A673 (cell line): ENCODE measurements around the gene GLIS2. TPM values are rescaled to one million over a fixed set of nuclear protein-coding genes. Genes with fewer than 3 reads are reported as not detected.

Experiments
- BruUV-seq: library from RNA; stranded (reverse); fragments of 400-500 nt; replicated peaks from 2 replicates; lab custom pipeline; 2021; lab: Mats Ljungman, UMichigan
- CTCF ChIA-PET: fragments of 300-600 bp; sonication (Branson Sonifier 250); formaldehyde crosslinking; loops from one replicate; lab custom pipeline; 2022; ENCODE audit warnings: antibody characterized with exemption; lab: Charles Lee
- POLR2A ChIA-PET: fragments of 300-600 bp; sonication (Branson Sonifier 250); formaldehyde crosslinking; loops from one replicate; lab custom pipeline; 2022; ENCODE audit warnings: antibody characterized with exemption; ENCODE audit not compliant: low non-redundant PET; lab: Charles Lee
- DNase-seq: peaks from one replicate; pipeline ENCODE4 v3.0.0-alpha.2; 2015; ENCODE audit warnings: low spot score
- H3K27ac ChIP-seq: fragments of 200-600 bp; sonication (generic); 2 replicates; pipeline ENCODE4 v1.5.1; 2016; ENCODE audit warnings: mixed run types, low read depth, mild to moderate bottlenecking, mixed read lengths, antibody characterized with exemption, low read length; ENCODE audit not compliant: poor library complexity, severe bottlenecking
- H3K27me3 ChIP-seq: fragments of 200-600 bp; sonication (generic); replicated peaks from 2 replicates; pipeline ENCODE4 v1.6.1; 2017; ENCODE audit warnings: mixed run types, low read depth, mild to moderate bottlenecking, mixed read lengths, antibody characterized with exemption, low read length; ENCODE audit not compliant: insufficient read depth, poor library complexity
- H3K36me3 ChIP-seq: fragments of 200-600 bp; sonication (generic); 2 replicates; pipeline ENCODE4 v1.6.1; 2016; ENCODE audit warnings: mixed run types, mild to moderate bottlenecking, mixed read lengths, antibody characterized with exemption, low read length; ENCODE audit not compliant: insufficient read depth, poor library complexity, severe bottlenecking
- H3K4me1 ChIP-seq: fragments of 200-600 bp; sonication (generic); 2 replicates; pipeline ENCODE4 v1.6.1; 2017; ENCODE audit warnings: mixed run types, mild to moderate bottlenecking, mixed read lengths, antibody characterized with exemption, low read length; ENCODE audit not compliant: insufficient read depth, poor library complexity, severe bottlenecking
- H3K4me3 ChIP-seq: fragments of 200-600 bp; sonication (generic); 2 replicates; pipeline ENCODE4 v1.5.1; 2016; ENCODE audit warnings: low read depth, mixed run types, mild to moderate bottlenecking, mixed read lengths, low read length; ENCODE audit not compliant: poor library complexity, severe bottlenecking
- H3K9me3 ChIP-seq: fragments of 200-600 bp; sonication (generic); 2 replicates; pipeline ENCODE4 v1.6.1; 2016; ENCODE audit warnings: mixed run types, low read depth, mild to moderate bottlenecking, mixed read lengths, antibody characterized with exemption, low read length; ENCODE audit not compliant: poor library complexity, severe bottlenecking
- CTCF ChIP-seq: fragments of 300-800, 200-600 bp; sonication (generic); conservative IDR thresholded peaks from 2 replicates; pipeline ENCODE4 v1.5.1; 2017; ENCODE audit warnings: low read depth, mild to moderate bottlenecking, antibody characterized with exemption, low read length, moderate library complexity, mixed read lengths
- EZH2 ChIP-seq: fragments of 200-600 bp; sonication (generic); IDR thresholded peaks from 2 replicates; pipeline ENCODE4 v1.6.1; 2017; ENCODE audit warnings: borderline replicate concordance, low read depth, mild to moderate bottlenecking, mixed read lengths, antibody characterized with exemption, low read length; ENCODE audit not compliant: poor library complexity, severe bottlenecking
- intact Hi-C: fragments of 100-400 bp; cut with micrococcal nuclease; formaldehyde crosslinking; loops from one replicate; pipeline ENCODE4 v1.10.0; 2022; ENCODE audit not compliant: unreplicated experiment
- total RNA-seq: library from RNA; stranded (reverse); gene quantifications from 2 replicates; pipeline ENCODE4 v1.2.3, GENCODE V29; 2021

GLIS2 gene
- total RNA-seq, 1 experiment from 2014 or later: 10.6 TPM

DNA sequence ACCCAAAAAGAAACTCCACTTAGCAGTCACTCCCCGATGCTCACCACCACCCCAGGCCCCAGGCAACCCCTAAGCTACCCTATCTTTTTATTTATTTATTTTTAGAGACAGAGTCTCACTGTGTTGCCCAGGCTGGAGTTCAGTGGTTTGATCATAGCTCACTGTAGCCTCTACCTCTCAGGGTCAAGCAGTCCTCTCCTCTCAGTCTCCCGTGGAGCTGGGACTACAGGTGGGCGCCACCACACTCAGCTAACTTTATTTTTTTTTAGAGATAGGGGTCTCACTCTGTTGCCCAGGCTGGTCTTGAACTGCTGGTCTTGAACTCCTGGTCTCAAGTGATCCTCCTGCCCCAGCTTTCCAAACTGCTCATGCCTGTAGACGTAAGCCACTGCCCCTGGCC is 14.7 kb upstream of the GLIS2 start:
- Histone ChIP-seq H3K4me3 (no peak overlapping the region), H3K27me3 (no peaks in the 10 kb centered on the region), H3K27ac (no peak overlapping the region), H3K4me1 (peaks cover 7% of the 10 kb centered on the region), H3K9me3 (no peaks in the 10 kb centered on the region), H3K36me3 (no peaks in the 10 kb centered on the region)
- CTCF ChIA-PET: no interaction called here
- BruUV-seq: no TSS peak
- intact Hi-C loops: no loop called here
- DNase-seq: no peak
- POLR2A ChIA-PET: no interaction called here
- no peak for TF ChIP-seq EZH2

DNA sequence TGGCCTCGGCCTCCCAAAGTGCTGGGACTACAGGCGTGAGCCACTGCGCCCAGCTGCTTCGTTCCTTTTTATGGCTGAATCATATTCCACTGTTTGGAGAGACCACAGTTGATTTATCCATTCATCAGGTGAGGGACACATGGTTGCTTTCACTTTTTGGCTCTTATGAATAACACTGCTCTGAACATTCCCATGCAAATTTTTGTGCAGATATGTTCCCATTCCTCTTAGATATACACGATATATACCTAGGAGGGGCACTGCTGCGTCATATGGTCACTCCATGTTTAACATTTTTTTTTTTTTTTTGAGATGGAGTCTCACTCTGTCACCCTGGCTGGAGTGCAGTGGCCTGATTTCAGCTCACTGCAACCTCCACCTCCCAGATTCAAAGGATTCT is 13.9 kb upstream of the GLIS2 start:
- CTCF ChIA-PET: no interaction called here
- intact Hi-C loops: no loop called here
- H3K27ac ChIP-seq: no peak overlapping the region
- no peak for TF ChIP-seq EZH2
- no peak for TF ChIP-seq CTCF
- BruUV-seq: no TSS peak
- no peaks in the 10 kb centered on the region for H3K36me3 ChIP-seq
- peaks cover 13% of the 10 kb centered on the region for H3K4me1 ChIP-seq
- no peak for DNase-seq
- no peaks in the 10 kb centered on the region for H3K27me3 ChIP-seq
- no peak overlapping the region for H3K4me3 ChIP-seq
- POLR2A ChIA-PET: no interaction called here
- no peaks in the 10 kb centered on the region for H3K9me3 ChIP-seq

GRCh38 chr16:4303973-4304372 is 11.9 kb upstream of the GLIS2 start:
- no peak for DNase-seq
- Histone ChIP-seq H3K27ac (no peak overlapping the region), H3K36me3 (no peaks in the 10 kb centered on the region), H3K4me1 (peaks cover 13% of the 10 kb centered on the region), H3K9me3 (no peaks in the 10 kb centered on the region), H3K27me3 (no peaks in the 10 kb centered on the region), H3K4me3 (no peak overlapping the region)
- intact Hi-C loops: no loop called here
- ChIA-PET POLR2A (no interaction called here), CTCF (interaction anchor here (0.6 kb wide), 1 partner anchor 47 kb away, joined by 5 read pairs; the partner anchor contains the start of gene PAM16)
- no TSS peak for BruUV-seq
- TF ChIP-seq CTCF: no peak
- no peak for TF ChIP-seq EZH2
